ENCODE measurements around the gene MRTFA.

The MRTFA gene

DNA sequence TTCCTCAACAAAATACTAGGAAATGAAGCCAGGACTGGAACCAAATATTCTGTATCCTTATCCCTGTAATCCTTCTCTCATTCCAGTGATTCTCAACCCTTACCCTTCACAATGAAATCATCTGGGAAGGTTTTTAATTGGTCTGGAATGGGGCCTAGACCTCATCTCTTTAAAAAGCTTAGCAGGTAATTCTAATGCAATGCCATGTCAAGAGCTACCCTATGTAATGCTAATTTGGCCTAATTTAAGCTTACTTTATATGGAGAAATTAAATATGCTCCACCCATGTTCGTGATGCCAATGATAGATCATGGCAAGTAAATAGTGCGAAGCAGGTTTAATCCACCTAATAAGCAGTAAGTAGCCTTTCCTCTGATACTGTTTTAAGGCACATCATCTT lies 164.5 kb downstream of the MRTFA start:
- DNase-seq (ENCODE audit: low read depth) = no peak
- no peak overlapping the region for H3K4me3 ChIP-seq (ENCODE audit: low read length)
- TF ChIP-seq, protein P1, sequence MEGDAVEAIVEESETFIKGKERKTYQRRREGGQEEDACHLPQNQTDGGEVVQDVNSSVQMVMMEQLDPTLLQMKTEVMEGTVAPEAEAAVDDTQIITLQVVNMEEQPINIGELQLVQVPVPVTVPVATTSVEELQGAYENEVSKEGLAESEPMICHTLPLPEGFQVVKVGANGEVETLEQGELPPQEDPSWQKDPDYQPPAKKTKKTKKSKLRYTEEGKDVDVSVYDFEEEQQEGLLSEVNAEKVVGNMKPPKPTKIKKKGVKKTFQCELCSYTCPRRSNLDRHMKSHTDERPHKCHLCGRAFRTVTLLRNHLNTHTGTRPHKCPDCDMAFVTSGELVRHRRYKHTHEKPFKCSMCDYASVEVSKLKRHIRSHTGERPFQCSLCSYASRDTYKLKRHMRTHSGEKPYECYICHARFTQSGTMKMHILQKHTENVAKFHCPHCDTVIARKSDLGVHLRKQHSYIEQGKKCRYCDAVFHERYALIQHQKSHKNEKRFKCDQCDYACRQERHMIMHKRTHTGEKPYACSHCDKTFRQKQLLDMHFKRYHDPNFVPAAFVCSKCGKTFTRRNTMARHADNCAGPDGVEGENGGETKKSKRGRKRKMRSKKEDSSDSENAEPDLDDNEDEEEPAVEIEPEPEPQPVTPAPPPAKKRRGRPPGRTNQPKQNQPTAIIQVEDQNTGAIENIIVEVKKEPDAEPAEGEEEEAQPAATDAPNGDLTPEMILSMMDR (conservative IDR thresholded peaks at IDR 0.05; ENCODE audit: low read length) = no peak

DNA sequence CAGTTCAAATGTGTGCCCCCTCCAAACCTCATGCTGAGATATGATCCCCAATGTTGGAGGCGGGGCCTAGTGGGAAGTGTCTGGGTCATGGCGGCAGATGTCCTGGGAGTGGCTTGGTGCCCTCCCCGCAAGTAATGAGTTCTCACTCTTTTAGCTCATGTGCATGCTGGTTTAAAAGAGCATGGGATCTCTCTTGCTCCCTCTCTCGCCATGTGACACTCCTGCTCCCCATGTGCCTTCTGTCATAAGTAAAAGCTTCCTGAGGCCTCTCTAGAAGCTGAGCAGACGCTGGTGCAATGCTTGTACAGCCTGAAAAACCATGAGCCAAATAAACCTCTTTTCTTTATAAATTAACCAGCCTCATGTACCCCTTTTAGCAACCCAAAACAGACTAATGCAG lies 167.3 kb downstream of the MRTFA start:
- DNase-seq (ENCODE audit: low read depth) = no peak
- H3K4me3 ChIP-seq (ENCODE audit: low read length) = no peak overlapping the region
- TF ChIP-seq, protein P1 (conservative IDR thresholded peaks at IDR 0.05; ENCODE audit: low read length) = no peak

DNA sequence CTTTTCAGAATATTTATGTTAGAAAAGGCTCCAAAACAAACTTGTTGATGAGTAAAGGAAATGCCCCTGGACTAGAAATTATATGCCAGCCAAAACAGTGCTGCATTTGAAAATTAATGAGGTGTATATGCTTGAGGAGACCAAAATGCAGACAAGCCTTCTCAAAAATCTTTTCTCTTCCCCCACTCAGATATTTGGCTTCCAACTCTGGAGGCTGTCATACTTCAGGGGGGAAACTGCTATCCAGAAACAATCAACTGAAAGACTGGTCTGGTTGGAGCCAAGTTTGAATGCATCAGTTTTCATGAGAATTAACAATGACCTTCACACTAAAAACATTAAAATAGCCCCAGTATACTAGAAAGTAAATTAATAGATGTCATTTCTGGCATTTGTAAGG lies 167.9 kb downstream of the MRTFA start:
- TF ChIP-seq, protein P1 (conservative IDR thresholded peaks at IDR 0.05; ENCODE audit: low read length) = no peak
- H3K4me3 ChIP-seq (ENCODE audit: low read length) = no peak overlapping the region
- no peak for DNase-seq (ENCODE audit: low read depth)

DNA sequence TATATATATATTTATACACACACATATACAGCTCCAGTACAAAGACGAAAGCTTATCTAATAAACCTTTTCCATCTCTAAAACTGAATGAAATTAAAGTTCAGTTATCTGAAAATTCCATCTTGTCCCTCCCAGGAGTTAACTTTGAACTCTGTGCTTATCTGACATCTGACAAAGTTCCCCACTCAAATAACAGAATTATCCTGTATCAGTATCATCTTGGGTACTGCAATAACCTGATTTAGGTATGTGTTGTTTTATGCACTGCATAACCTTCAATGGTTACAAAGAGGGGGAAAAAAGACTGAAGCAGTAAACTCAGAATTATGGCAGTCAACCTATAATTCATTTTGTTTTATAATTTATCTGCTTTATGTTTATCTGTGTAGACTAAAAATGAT lies 169.5 kb downstream of the MRTFA start:
- TF ChIP-seq, protein P1 (conservative IDR thresholded peaks at IDR 0.05; ENCODE audit: low read length) = no peak
- DNase-seq (ENCODE audit: low read depth) = no peak
- H3K4me3 ChIP-seq (ENCODE audit: low read length) = no peak overlapping the region

DNA sequence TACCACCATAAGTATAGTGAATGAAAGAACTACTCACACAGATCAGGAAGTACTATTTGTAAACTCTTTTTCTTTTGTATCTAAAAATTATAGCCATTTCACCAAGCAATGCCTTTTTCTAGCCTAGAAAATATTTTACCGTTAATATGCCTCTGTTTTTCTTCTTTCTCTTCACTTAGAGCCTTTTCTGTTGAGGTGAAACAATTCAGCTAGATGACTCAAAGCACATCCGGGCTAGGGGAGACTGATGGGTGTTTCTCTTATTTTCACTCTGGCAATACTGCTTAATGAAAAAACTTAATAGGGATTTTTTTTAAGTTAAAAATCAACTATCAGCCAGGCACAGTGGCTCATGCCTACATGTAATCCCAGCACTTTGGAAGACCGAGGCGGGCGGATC lies 172.8 kb downstream of the MRTFA start:
- DNase-seq (ENCODE audit: low read depth) = no peak
- TF ChIP-seq, protein P1 (conservative IDR thresholded peaks at IDR 0.05; ENCODE audit: low read length) = no peak
- H3K4me3 ChIP-seq (ENCODE audit: low read length) = no peak overlapping the region

DNA sequence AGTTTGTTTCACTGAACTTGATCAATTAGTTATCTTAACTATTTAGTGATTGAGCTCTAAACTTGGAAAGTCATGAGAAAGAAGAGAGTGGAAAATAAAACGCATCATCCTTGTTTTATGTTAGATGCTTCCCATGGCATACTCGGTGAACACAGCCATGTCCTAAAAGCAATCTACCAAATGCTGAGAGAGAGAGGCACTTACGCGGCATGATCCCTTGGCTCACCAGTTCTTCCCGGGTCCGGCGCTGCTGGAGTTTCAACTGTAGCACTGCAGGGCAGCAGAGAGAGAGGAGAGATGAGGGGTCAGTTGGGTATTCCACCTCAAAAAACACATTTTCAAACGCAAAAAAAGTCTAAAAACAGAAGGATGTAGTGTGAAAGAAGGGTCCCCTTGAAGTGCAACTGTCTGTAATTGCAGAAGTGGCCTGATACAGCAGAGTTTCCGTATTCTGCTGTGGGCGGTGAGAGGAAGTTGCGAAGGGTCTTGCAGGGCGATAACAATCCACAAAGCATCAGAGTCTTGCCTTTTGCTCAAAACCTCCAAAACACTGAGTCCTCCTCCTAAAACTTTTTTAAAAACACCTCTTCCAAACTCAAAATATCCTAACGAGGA lies 173.4 kb downstream of the MRTFA start:
- DNase-seq (ENCODE audit: low read depth) = no peak
- TF ChIP-seq, protein P1 (conservative IDR thresholded peaks at IDR 0.05; ENCODE audit: low read length) = no peak
- no peak overlapping the region for H3K4me3 ChIP-seq (ENCODE audit: low read length)

DNA sequence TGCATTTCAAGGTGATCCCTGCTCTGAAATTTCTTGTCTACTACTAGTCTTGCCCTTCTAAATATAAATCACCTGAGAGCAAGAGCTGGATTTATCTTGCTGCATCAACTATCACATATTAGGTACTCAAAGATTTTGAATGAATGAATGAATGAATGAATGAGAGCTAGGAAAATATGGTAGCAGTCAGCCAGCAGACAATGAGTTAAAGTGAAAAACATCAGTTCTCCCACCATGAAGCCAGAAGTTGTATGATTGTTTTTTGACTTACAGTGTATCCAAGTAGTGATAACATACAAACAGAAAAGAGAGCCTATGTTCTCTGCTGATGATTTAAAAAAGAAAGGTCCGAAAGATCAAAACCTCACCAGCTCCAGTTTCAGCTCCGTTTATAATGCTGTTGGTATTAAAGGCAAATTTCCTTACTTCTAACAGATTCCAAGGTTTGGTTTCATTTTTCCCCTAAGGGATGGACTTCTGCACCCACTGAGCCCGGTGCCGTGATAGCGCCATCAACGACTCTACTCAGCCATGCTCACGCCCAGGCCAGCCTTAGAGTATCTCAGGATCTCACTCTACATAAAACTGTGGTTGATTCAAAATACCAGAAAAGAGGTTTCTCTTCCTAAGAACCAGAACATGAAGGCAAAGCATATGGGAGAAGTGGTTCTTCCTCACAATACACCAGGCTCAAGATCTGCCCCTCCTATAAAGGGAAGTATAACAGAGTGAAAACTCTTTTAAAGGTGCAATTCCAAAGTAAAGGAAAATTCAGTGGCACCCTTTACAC lies 174.1 kb downstream of the MRTFA start:
- TF ChIP-seq, protein P1 (conservative IDR thresholded peaks at IDR 0.05; ENCODE audit: low read length) = no peak
- H3K4me3 ChIP-seq (ENCODE audit: low read length) = no peak overlapping the region
- DNase-seq (ENCODE audit: low read depth) = no peak
